Tibial artery (tissue), 4 donors: ENCODE results near the gene PTPRD.

Experiments used
- DNase-seq, 2 donors: peaks; one replicate each; pipeline ENCODE4 v3.0.0-alpha.2; 2019
- H3K27ac ChIP-seq, 2 donors: fragments of 200-600 bp; sonication (generic) in 1 of 2; 1 replicate in 1 of 2; 2 replicates in 1 of 2; pipeline ENCODE4 v1.5.1; 2018 to 2019; ENCODE audit warnings: mild to moderate bottlenecking in 1 of 2
- H3K27me3 ChIP-seq, 2 donors: fragments of 200-600 bp; sonication (generic) in 1 of 2; one replicate each; pipeline versions ENCODE4 v1.5.1 to v1.6.0; 2016 to 2019
- H3K36me3 ChIP-seq, 3 donors: fragments of 200-600 bp; sonication (generic) in 2 of 3; one replicate each; pipeline ENCODE4 v1.5.1; 2016 to 2019; ENCODE audit warnings: mild to moderate bottlenecking in 2 of 3
- H3K4me1 ChIP-seq, 4 donors: fragments of 200-600 bp; sonication (generic) in 2 of 4; 1 replicate in 3 of 4; 2 replicates in 1 of 4; pipeline ENCODE4 v1.5.1; 2016 to 2019
- H3K4me3 ChIP-seq, 2 donors: fragments of 200-600 bp; sonication (generic) in 1 of 2; 1 replicate in 1 of 2; 2 replicates in 1 of 2; pipeline ENCODE4 v1.5.1; 2018 to 2019; ENCODE audit warnings: mild to moderate bottlenecking in 2 of 2
- H3K9me3 ChIP-seq, 3 donors: fragments of 200-600 bp; sonication (generic) in 1 of 3; one replicate each; pipeline ENCODE4 v1.5.1; 2016 to 2019
- CTCF ChIP-seq, 2 experiments: fragments of 200-600 bp in 1 of 2; fragments of 450-650 bp in 1 of 2; IDR thresholded peaks; one replicate each; pipeline ENCODE4 v1.5.1; 2017 to 2019; ENCODE audit warnings: antibody characterized with exemption in 2 of 2, mild to moderate bottlenecking in 1 of 2, moderate library complexity in 1 of 2
- intact Hi-C: fragments of 100-400 bp; cut with DNase I; formaldehyde crosslinking; loops from one replicate; pipeline ENCODE4 v1.15.0; 2023; ENCODE audit warnings: low total_unique reads

PTPRD gene

GRCh38 chr9:8381601-8382000 lies 2231.2 kb downstream of the PTPRD start:
- H3K4me1 ChIP-seq, result no peaks in the 10 kb centered on the region
- no peak for DNase-seq
- intact Hi-C loops, result no loop called here
- H3K4me3 ChIP-seq, result no peak overlapping the region
- H3K27me3 ChIP-seq, result no peaks in the 10 kb centered on the region
- no peak for TF ChIP-seq CTCF (IDR thresholded peaks at IDR 0.05)
- no peak overlapping the region for H3K27ac ChIP-seq
- no peaks in the 10 kb centered on the region for H3K36me3 ChIP-seq
- no peaks in the 10 kb centered on the region for H3K9me3 ChIP-seq

GRCh38 chr9:8374471-8374870 lies 2238.3 kb downstream of the PTPRD start:
- Histone ChIP-seq H3K36me3 (no peaks in the 10 kb centered on the region), H3K4me3 (no peak overlapping the region), H3K27ac (no peak overlapping the region), H3K4me1 (no peaks in the 10 kb centered on the region), H3K27me3 (no peaks in the 10 kb centered on the region), H3K9me3 (no peaks in the 10 kb centered on the region)
- intact Hi-C loops, result no loop called here
- DNase-seq, result no peak
- TF ChIP-seq CTCF (IDR thresholded peaks at IDR 0.05), result no peak

- H3K27me3 ChIP-seq, result no peaks in the 10 kb centered on the region
- DNase-seq, result no peak
- H3K4me3 ChIP-seq, result no peak overlapping the region
- no peak overlapping the region for H3K27ac ChIP-seq
- H3K4me1 ChIP-seq, result peaks cover 0 to 2% (median 0%) of the 10 kb centered on the region in 4 donors
- intact Hi-C loops, result no loop called here
- H3K9me3 ChIP-seq, result no peaks in the 10 kb centered on the region
- H3K36me3 ChIP-seq, result no peaks in the 10 kb centered on the region
- no peak for TF ChIP-seq CTCF (IDR thresholded peaks at IDR 0.05)
These were observed 2241.1 kb downstream of the PTPRD start for GRCh38 chr9:8371686-8372085.

GRCh38 chr9:8366161-8366926 lies 2246.5 kb downstream of the PTPRD start:
- TF ChIP-seq CTCF (IDR thresholded peaks at IDR 0.05), result no peak
- intact Hi-C loops, result no loop called here
- Histone ChIP-seq H3K27me3 (no peaks in the 10 kb centered on the region), H3K36me3 (no peaks in the 10 kb centered on the region), H3K4me1 (peaks cover 0 to 8% (median 0%) of the 10 kb centered on the region in 4 donors), H3K27ac (no peak overlapping the region), H3K4me3 (no peak overlapping the region), H3K9me3 (no peaks in the 10 kb centered on the region)
- DNase-seq, result no peak

GRCh38 chr9:8365466-8366160 lies 2247.2 kb downstream of the PTPRD start:
- no peak overlapping the region for H3K27ac ChIP-seq

More at GRCh38 chr9:8365466-8366160, 2247.2 kb downstream of the PTPRD start:
- no peaks in the 10 kb centered on the region for H3K36me3 ChIP-seq
- no peak for TF ChIP-seq CTCF (IDR thresholded peaks at IDR 0.05)
- H3K4me1 ChIP-seq, result peaks cover 0 to 8% (median 0%) of the 10 kb centered on the region in 4 donors
- H3K4me3 ChIP-seq, result no peak overlapping the region
- DNase-seq, result no peak
- H3K9me3 ChIP-seq, result no peaks in the 10 kb centered on the region
- intact Hi-C loops, result no loop called here
- H3K27me3 ChIP-seq, result no peaks in the 10 kb centered on the region
